ENCODE measurements around the gene CRKL.

The CRKL gene

DNA sequence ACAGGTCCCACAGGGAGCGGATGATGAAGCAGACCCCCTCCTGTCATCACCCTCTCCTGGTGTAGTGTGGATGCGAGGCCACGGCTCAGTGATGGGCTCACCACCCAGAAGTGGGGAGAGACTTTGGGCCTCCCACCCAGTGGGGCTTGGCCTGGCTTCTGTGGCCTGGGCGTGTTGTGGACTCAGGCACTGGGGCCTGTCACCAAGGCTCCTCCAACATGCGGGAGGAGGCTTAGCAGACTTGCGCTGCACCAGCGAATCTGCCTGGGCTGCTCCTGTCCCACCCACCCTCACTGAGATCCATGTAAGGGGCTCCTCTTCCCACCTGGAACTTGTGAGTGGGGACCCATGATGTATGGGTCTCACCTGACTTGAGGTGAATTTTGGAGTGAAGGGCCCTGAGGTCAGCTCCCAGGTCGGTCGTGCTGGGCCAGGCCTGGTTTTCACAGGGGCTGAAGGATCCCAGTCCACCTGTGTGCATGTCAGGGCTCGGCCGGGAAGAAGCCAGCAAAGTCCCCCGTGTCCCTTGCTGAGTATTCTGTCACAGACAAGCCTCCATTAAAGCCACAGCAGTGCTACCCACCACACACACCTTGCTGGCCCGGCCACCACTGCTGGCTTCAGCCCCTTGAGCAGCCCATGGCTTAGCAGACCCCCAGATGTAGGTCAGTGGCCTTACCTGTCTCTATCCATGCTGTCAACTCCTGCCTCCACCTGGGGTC is 80.5 kb downstream of the CRKL start:
- peak; percentile 56 for DNase-seq

DNA sequence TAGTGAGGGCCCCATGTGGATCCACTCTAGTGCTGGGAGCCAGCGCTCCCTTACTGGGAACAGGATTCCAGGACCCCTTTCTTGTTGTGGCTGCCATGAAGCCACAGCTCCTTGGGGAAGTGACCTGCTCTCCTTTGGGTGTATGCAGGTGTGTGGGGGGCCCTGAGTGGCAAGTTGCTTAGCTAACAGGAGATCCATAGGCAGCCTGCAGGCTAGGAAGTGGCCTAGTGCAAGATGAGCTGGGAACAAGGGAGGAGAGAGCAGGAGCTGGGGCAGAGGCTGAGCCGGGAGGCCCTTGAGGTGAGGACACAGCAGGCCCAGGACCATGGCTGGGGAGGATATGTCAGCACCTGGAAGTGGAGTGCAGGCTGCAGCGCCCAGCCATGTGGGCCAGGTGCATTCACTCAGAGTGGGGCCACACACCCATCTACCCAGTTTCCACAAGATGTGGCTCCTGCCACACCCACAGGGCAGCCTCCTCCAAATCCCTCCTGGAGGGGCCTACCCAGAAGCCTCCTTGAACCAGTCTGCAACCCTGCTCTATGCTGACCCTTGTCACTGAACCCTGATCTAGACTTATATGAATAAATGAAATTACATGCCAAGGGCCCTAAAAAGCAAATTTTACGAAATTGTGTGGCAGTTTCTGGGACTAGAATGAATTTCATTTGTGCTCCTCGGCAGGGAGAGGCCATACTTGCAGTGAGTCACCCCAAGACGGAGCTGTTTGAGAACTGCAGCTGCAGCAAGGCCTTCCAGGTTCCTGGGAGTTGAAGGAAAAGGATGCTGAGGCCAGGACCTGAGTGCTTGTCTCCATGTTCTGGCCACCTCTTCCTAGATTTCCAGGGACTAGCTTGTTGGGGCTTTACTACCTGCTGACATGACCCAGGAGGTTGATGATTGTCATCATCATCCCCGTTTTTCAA is 81.5 kb downstream of the CRKL start:
- DNase-seq, result no peak

DNA sequence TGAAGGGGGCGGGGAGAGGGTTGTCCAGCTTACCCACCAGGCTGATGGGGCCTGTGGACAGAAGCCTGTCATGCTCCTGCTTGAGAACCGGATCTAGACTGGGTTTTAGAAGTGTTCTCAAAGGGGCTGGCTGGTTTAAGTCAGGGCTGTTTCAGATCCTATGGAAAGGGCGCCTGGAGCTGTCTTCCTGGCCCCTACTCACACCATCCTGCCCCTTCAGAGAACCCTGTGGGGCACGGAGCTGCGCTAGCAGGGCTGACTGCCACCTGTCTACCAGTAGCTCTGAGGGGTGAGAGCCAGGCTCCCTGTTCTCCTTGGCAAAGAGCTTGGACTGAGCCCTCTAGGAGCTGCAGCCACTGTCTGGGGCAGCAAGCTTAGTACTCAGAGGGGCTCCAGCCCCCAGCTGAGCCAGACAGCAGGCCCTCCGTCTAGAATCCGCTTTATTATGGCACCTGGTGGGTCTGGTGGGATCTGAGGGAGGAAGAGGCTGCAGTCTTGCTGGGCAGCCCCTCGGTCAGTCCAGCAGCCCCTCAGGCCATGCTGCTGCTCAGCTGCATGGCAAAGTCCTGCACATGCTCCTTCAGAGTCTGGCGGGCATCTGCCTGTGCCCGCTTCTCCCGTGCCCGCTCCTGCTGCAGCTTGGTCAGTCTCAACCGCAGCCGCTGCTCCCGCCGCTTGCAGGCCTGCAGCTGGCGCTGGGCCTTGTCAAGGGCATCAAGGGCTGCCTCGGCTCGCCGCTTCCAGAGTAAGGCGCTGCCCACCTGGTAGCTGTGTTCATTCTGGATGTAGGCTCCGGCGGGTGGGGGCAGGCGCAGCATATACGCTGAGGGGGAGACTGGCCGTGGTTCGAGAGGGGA is 82.4 kb downstream of the CRKL start:
- no peak for DNase-seq

DNA sequence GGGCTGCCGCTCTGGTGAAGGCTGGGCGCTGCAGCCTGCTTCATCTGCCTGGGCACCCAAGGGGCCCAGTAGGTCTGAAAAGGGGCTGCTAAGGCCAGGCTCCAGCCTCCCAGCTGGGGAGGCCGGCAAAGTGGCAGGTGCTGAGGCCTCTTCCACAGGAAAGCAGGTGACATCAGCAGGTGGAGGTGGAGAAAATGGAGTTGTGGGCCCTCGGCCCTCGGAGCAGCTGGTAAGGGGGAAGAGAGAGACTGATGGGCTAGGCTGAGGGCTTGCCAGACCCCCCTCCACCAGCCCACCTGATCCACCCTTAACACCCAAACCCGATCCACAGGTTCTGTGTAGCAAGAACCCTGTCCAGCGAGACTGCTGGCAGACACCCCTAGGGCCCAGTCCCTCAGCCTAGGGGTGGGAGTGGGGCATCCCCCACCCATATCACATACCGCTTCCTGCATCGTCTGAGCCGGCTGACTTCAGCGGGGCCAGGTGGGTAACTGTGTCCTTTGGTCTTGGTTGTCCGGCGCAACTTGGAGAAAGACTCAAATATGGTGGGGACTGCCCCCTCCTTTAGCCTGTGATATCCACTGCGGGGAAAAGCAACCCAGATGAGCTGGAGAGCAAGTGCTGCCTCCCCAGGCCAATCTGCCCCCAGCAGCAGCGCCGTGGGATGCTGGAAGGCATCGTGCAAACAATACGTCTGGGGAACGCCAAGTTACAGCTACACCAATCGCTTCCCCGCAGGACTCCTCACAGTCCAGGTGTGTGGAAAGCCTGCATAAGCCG is 83.2 kb downstream of the CRKL start:
- peak; percentile 61 for DNase-seq

DNA sequence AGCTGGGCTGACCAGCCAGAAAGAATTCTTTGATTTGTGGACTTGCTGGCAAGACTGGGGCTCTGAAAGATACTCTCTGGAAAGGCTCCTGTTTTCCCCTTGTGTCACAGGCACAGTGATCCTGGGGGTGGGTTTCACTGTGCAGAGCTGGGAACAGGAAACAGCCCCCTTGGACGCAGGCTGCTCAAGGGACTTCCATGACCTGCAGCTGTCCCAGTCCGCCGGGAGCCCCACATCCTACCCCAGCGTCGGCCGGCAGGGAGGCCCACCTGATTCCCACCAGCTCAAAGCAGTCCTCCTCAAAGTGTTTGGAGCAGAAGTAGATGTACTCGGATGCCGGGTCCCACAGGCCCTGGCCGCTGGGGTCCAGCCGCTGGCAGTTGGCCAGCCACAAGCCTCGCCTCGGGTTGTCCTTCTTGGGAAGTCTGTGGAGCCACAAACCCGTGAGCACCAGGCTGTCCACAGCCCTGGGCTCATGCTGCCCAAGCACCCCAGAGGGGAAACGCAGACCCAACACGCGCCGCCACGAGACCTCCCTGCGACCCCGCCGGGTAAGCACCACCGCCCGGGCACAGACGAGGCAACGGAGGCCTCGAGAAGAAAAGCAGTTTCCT is 83.9 kb downstream of the CRKL start:
- no peak for DNase-seq

DNA sequence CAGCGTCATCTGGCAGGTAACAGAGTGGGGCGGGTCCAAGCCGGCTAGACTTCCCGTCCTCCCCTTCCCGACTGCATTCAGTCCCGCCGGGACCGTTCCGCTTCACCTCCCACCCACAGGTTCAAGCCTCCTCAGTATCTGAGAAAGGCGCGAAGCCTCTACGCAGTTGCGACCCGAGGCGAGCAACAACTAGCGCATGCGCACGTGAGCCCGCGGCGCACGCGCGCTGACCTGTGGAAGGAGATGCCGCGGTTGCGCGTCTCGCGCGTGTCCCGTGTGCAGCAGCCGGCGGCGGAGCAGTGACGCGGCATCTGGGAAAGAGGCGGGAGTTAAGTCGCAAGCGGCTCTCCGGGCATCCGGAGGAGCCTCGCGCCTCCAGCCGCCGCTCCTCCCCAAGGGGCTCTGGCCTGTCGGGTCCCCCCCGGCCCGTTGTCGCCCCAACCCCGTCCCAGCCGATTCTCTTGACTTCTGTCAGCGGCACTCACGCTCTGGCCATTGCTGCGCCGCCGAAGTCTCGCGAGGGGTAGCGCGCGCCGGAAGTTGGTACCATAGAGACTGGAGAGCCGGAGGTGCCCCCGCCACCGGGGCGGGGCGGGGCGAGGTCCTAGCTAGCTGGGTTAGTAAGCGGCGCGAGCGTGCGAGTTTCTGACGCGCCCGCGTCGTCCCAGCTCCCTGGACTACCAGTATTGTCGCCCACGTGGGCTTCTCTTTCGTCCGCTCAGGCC is 84.6 kb downstream of the CRKL start, which contains the start of gene THAP7:
Gene THAP7 (minus strand): TSS at position 518 of the 725 bp plus-strand sequence. CDS start 207 bp downstream, at position 311.
- peak; percentile 98 for DNase-seq

All from activated CD8-positive, alpha-beta memory T cell treated with anti-CD3 and anti-CD28 coated beads, Interleukin-2, amount 50 U/mL, for 48 hours (primary cell).